GM18867 (cell line): ENCODE results near the gene YBEY.
A peak's percentile ranks its signal among the peaks of the same experiment; 100 is the strongest.
"Not testable (repeated sequence)": the region's sequence is repeated elsewhere in the genome, so short reads cannot be mapped to it uniquely, and the experiment has no call there.

Source experiments
- ATAC-seq: cut with Tn5 transposase; IDR thresholded peaks from one replicate; pipeline ENCODE4 v1.9.1; 2021; ENCODE audit warnings: mild to moderate bottlenecking, moderate library complexity; ENCODE audit not compliant: unreplicated experiment

YBEY gene

GRCh38 chr21:46299167-46299566 is 13.0 kb downstream of the YBEY start:
- ATAC-seq, result no peak

GRCh38 chr21:46301759-46302158 is 15.6 kb downstream of the YBEY start:
- ATAC-seq, result no peak

DNA sequence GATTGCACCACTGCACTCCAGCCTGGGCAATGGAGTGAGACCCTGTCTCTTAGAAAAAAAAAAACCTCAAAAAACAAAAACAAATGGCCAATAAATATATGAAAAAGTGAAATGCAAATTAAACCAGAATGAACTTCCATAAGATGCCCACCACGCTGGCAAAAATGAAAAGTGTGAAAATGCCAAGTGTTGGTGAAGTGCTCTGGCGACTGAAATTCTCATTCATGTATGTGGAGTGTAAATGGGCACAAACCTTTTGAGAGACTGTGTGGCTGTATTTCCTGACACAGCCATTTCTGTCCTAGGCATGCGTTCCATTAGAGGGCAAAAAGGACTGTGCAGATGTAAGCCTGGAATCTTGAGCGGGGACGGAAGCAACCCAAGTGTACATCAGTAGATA is 18.3 kb downstream of the YBEY start:
- no peak for ATAC-seq

DNA sequence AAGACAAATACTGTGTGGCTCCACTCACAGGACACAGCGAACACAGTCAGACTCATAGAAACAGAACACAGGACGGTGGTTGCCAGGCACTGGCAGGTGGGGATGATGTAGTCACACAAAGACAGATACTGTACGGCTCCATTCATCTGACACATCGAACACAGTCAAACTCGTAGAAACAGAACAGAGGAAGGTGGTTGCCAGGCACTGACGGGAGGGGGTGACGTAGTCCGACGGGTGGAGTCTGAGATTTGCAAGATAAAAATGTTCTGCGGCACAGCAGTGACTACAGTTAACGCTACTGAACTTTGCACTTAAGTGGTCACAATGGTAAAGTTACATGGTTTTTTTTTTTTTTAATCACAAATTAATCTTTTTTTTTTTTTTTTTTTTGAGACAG is 18.8 kb downstream of the YBEY start:
- no peak for ATAC-seq

GRCh38 chr21:46307625-46308024 is 21.5 kb downstream of the YBEY start:
- peak; percentile 43 for ATAC-seq

GRCh38 chr21:46308431-46308830 is 22.3 kb downstream of the YBEY start:
- ATAC-seq, result no peak

- not testable (repeated sequence) for ATAC-seq
These were observed 24.1 kb downstream of the YBEY start for GRCh38 chr21:46310260-46310659.

DNA sequence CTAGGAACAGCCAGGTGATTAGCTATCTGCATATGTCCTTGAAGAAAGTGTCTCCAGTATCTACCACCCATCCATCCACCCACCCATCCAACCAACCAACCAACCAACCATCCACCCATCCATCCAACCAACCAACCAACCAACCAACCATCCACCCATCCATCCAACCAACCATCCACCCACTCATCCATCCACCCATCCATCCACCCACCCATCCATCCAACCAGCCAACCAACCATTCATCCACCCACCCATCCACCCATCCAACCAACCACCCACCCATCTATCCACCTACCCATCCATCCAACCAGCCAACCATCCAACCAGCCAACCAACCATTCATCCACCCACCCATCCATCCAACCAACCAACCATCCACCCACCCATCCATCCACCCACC is 25.4 kb downstream of the YBEY start:
- no peak for ATAC-seq

- ATAC-seq, result no peak
These were observed 26.8 kb downstream of the YBEY start for GRCh38 chr21:46312949-46313348.

DNA sequence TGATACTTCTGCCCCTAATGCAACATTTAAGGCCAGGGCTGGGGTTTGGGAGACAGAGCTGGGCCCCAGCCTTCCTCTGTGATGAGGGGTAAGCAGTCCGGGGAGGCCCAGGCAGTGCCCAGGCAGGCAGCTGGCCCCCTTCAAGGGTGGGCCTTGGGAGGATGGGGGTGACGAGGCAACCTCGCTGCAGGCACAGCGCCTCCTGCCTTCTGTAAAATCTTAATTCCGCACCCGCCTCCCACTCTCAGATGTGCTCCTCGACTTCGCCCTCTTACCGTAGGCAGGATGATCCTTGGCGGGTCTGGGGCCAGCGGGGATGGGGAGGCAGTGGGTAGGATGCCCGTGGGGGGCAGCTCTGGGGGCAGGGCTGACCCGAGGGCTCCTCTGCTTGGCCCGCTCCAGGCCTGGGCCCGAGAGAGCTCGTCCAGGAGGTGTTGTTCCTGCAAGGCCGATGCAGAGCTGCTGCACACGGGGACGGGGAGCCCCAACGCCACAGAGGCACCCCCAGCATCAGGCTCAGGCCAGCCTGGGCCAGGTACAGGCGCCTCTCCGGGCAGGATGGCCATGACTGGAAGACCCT is 28.4 kb downstream of the YBEY start:
- no peak for ATAC-seq

- no peak for ATAC-seq
These were observed 30.7 kb downstream of the YBEY start for GRCh38 chr21:46316708-46317324.

GRCh38 chr21:46317710-46318463 is 31.7 kb downstream of the YBEY start:
- no peak for ATAC-seq

DNA sequence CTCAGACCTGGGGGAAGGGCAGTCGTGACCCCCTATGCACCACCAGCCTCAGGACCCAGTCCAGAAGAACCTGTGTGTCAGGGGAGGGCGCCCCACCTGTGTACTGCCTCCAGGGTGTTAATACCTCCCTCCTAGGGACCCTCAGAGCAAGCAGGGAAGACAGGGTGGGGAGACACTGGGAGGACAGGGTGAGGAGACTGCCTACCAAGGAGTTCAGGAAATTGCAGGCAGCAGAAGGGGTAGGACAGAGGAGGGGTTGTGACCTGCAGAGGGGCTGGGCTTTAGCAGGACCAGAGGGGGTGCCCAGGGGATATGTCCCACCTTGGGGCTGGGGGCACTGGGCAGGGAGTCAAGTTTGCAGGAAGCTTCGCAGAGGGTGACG is 32.3 kb downstream of the YBEY start:
- no peak for ATAC-seq

DNA sequence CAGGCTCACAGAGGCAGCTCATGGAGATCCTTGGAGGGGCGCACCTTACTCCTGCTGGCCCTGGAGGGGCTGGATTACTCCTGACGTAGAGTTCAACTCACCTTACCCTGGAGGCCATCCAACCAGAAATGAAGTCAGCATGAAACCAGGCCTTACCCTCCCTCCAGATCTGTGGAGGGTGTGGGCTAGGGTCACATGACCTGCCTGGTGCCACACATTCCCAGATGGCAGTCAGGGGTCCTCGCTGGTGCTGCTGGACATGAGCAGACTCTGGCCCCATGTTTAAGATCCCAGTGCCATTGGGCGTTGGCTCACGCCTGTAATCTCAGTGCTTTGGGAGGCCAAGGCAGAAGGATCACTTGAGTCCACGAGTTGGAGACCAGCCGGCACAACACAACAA is 33.0 kb downstream of the YBEY start:
- ATAC-seq, result no peak

DNA sequence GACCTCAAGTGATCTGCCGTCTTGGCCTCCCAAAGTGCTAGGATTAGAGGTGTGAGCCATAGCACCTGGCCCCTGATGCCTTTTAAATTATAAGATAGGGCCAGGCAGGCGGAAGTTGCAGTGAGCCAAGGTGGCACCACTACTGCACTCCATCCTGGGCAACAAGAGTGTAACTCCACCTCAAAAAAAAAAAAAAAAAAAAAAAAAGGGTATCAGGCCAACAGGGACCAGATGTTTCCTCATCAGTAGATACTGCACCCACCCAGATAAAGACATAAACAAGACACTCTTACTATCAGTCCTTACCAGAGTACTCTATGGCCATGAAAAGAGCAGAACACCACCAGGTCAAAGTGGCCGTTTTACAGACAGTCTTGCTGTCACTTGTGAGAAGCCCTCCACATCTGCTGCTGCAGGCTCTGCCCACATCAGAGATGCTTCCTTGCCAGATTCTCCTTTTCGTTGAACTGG is 34.2 kb downstream of the YBEY start:
- no peak for ATAC-seq

DNA sequence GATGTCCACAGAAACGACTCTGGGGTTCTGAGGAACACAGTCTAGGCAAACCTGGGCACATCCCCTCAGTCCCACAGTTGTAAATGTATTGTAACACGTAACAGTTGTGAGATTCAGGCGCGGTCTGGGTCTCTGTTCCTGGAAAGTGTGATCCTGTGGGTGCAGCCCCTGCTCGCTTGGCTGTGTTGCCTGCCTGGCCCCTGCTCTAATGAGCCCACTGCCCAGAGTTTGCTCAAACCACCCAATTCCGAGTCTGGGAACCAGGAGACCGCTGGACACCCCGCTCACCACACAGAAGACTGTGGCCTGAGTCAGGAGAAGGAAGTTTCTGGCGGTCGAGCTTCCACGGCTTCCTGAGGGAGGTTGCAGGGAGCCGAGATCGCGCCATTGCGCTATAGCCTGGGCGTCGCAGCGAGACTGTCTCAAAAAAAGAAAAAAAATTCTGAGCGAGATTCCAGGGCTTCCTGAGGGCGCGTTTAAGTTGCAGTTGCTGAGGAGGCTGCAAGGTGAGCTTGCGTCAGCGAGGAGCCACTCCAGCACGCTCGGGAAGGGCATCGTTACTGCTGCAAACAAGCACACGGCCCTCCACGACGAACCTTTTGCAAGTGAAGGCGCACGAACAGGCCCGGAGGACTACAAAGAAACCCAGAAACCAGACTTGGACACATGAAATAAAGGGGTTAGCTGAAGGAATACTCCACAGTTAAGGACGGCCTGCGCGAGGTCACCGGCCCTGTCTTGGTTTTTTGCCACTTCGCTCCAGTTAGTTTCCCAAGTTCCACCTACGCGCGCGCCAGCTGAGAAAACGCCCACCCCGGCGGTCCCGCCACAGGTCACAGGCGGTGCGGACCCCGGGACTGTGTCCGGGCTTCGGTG is 36.4 kb downstream of the YBEY start:
- ATAC-seq, result no peak

DNA sequence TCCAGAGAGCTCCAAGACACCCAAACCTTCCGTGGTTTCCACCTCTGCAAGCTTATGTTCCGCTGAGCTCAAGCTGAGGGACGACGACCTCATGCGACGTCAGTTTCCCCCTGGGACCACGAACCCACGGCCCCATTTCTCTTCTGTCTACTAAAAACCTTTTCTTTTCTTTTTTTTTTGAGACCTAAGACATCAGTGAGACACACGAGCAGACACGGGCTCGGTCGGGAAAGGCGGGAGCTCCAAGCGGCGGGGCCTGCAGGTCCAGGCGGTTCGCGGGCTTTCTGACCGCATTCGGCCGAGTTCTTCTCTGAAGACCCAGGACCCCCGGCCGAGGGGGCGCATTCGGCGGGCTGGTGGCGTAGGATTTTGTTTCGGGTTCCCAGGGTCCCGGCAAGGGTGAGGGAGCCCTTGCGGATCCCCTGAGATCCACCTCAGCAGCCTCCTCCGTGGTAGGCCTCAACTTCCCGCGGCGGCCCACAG is 37.1 kb downstream of the YBEY start:
- ATAC-seq, result no peak

DNA sequence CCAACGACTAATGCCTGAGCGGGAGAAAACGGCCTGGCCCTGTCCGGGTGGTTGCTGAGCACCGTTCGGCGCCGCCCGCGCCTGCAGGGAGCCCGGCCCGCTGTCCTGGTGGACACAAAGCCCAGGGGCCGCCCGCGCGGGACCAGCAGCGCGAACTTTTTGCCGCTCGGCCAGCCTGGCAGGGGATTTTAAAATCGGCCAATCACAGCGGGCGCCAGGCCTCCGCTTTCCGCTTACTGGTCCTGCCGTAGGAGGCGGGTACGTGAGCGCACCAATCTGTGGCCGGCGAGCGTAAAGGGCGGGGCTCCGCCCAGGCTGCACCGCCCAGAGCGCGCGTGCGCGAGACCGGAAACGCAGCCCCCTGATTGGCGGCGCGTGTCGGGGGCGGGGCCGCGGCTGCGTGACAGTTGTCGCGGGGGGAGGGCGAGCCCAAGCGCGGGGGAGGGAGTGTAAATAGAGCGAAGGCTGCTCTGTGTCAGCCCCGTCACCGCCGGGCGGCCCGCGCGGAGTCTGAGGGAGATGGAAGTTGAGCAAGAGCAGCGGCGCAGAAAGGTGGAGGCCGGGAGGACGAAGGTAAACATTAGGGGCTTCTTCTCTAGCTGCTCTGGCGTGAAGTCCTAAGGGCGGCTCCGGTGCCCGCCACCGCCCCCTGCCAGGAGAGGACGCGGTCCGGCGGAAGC is 37.7 kb downstream of the YBEY start, which contains the start of the genes C21orf58 and PCNT:
Gene C21orf58, minus strand, starts transcription at position 161 of the 680 bp plus-strand sequence. CDS start 1,132 bp downstream, outside the sequence.
Gene PCNT, plus strand, starts transcription at position 447 of the 680 bp plus-strand sequence. Its CDS starts 73 bp downstream, at position 520.
- ATAC-seq, result peak; percentile 82

GRCh38 chr21:46324390-46325072 is 38.4 kb downstream of the YBEY start:
- peak; percentile 56 for ATAC-seq
